Choroid plexus epithelial cell (primary cell): ENCODE results near the gene FAM83B.
"Not testable (repeated sequence)": the region's sequence is repeated elsewhere in the genome, so short reads cannot be mapped to it uniquely, and the experiment has no call there.

ENCODE experiments used
- DNase-seq: peaks from one replicate; pipeline ENCODE4 v3.0.0-alpha.2; 2010; ENCODE audit warnings: low read depth
- H3K4me3 ChIP-seq: 2 replicates; pipeline ENCODE4 v1.5.1; 2011; ENCODE audit warnings: low read depth, mild to moderate bottlenecking, control low read depth, low read length, moderate library complexity
- TF ChIP-seq, protein P1 (sequence below): conservative IDR thresholded peaks from 2 replicates; pipeline ENCODE4 v1.5.1; 2011; ENCODE audit warnings: low read depth, mild to moderate bottlenecking, control low read depth, inconsistent platforms, low read length, moderate library complexity

The FAM83B gene

DNA sequence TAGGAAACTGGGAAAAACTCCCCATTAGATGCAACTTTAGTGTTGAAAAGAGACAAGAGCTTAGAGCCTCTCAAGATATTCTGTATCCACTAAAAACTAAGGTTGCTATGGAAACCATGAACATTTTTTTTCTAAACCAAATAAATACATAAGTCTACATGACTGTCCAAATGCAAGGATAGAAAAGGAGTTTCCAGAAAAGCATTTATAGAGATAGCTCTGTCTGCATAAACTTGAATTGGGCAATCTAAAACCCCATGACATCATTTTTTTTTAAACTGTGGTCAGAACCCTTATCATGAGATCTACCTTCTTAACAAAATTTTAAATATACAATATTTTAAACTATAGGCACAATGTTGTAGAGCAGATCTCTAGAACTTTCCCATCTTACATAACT, 36.4 kb upstream of the FAM83B start:
- peak; percentile 26 for DNase-seq
- TF ChIP-seq, protein P1, sequence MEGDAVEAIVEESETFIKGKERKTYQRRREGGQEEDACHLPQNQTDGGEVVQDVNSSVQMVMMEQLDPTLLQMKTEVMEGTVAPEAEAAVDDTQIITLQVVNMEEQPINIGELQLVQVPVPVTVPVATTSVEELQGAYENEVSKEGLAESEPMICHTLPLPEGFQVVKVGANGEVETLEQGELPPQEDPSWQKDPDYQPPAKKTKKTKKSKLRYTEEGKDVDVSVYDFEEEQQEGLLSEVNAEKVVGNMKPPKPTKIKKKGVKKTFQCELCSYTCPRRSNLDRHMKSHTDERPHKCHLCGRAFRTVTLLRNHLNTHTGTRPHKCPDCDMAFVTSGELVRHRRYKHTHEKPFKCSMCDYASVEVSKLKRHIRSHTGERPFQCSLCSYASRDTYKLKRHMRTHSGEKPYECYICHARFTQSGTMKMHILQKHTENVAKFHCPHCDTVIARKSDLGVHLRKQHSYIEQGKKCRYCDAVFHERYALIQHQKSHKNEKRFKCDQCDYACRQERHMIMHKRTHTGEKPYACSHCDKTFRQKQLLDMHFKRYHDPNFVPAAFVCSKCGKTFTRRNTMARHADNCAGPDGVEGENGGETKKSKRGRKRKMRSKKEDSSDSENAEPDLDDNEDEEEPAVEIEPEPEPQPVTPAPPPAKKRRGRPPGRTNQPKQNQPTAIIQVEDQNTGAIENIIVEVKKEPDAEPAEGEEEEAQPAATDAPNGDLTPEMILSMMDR, result no peak
- no peak overlapping the region for H3K4me3 ChIP-seq

DNA sequence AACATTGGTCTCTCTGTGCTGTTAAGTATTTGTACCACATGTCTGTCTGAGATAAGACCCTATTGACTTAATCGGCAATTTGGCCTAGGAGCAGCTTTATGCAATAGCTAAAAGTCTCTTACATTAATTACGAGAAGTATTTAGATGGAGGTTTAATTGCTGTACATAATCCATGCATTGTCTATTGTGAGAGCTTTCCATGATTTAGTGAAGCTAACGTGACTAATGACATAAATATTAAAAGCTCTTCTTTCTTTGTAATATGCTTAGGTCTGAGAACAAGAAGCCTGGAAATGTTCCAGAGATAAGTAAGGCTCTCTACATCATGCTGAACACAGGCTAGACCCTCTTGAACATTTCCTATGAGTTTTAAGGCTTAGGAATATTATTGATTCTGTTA, 32.7 kb upstream of the FAM83B start:
- no peak overlapping the region for H3K4me3 ChIP-seq
- TF ChIP-seq, protein P1, result no peak
- peak; percentile 30 for DNase-seq

DNA sequence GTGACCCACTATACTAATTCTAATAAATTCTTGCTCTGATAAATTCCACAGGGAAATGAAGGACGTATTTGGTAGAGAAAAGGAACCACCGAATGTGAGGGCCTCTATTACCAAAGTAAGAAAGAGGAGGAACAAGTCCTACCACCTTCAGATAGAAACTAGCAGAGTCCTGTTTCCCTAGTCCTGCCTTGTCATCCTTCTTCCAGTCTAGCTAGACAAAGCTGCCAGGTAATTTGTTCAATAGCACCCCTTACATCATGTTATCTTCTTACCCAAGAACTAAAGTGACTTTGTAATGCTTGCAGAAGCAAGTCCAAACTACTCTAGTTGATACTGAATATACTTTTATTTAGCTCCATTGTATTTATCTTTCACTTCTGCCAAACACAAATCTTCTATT, 29.3 kb upstream of the FAM83B start:
- no peak overlapping the region for H3K4me3 ChIP-seq
- DNase-seq, result no peak
- TF ChIP-seq, protein P1, result no peak

DNA sequence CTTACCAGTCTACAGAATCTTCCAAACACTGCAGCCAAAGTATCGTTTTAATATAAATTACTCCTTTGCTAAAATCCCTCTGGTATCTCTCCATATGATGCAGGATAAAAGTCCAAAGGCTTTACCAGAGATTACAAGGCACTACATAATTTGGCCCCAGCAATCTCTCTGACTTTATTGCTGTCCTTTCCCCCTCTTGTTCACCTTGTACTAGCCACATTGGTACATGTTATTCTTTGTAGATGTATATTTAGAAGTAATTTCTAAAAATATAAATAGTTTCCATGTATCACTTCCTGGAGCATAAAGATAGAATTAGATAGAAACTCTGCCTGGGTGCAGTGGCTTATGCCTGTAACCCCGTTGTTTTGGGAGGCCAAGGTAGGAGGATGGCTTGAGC, 28.7 kb upstream of the FAM83B start:
- H3K4me3 ChIP-seq, result no peak overlapping the region
- DNase-seq, result no peak
- TF ChIP-seq, protein P1, result no peak

DNA sequence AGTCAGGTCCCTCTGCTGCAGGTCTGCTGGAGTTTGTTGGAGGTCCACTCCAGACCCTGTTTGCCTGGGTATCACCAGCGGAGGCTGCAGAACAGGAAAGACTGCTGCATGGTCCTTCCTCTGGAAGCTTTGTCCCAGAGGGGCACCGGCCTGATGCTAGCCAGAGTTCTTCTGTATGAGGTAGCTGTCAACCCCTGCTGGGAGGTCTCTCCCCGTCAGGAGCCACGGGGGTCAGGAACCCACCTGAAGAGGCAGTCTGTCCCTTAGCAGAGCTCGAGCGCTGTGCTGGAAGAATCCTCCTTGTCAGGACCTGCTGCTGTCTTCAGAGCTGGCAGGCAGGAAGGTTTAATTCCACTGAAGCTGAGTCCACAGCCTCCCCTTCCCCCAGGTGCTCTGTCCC, 22.3 kb upstream of the FAM83B start:
- H3K4me3 ChIP-seq, DNase-seq: not testable (repeated sequence)

DNA sequence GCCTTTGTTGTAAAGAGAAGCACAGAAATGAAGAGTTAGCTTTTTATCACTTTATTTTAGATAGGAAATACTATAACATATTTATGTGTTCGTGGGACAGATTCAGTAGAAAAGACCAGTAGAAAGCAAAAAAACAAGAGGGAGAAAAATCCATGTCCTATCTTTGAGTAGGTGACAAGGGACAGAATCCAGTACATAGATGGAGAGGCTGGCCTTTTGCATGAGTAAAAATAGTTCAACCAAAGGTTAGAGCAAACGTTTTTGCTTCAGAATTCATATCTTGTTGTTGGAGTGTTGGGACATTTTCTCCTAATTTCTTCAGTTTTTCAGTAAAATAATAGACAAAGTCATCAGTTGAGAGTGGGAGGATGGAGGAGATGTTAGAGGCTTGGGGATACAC, 19.6 kb upstream of the FAM83B start:
- no peak for DNase-seq
- TF ChIP-seq, protein P1, result no peak

DNA sequence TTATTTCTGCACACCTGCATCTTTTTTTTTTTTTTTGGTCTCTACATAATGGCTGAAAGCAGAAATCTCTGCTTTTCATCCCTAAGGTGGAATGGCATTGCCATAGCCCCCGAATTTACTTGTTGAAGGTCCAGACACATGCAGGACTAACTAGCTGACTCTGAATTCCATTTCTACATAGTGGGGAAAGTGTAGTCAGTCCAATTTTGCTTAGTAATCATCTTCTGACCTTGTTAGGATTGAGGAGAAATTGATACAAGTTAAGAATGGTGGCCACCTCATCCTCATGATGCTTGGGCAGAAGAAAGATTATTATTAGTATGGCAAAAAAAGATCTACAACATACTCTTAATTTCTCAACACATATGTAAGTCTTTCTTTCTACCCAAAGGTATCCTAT, 16.4 kb upstream of the FAM83B start:
- DNase-seq, result no peak
- H3K4me3 ChIP-seq, result no peak overlapping the region
- TF ChIP-seq, protein P1, result no peak

More for the DNA sequence above, 19.6 kb upstream of the FAM83B start:
- no peak overlapping the region for H3K4me3 ChIP-seq

DNA sequence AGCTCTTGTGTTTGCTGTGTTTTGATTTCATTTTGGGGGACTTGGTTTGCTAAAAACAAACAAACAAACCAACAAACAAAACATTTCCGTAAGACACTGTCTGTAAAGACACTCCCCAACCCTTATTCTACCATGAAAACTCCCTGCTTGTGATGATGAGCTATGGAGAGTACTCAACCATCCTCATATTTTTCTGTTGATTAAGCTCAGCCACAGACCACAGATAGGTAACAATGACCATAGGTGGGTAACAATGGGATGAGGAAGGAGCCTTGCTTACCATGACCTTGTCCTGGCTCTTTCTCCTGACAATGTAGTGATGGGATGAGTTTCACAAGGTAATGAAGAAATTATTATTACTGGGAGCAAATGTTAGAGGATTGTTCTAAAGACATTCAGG, 11.4 kb upstream of the FAM83B start:
- TF ChIP-seq, protein P1, result no peak
- no peak overlapping the region for H3K4me3 ChIP-seq
- no peak for DNase-seq
